ENCODE measurements around the gene AKAP7. TPM values are rescaled to one million over a fixed set of nuclear protein-coding genes. Genes with fewer than 3 reads are reported as not detected.

The AKAP7 gene
- total and polyA plus RNA-seq, 12 donors: 1.8 to 15.4 (median 8.7) TPM

DNA sequence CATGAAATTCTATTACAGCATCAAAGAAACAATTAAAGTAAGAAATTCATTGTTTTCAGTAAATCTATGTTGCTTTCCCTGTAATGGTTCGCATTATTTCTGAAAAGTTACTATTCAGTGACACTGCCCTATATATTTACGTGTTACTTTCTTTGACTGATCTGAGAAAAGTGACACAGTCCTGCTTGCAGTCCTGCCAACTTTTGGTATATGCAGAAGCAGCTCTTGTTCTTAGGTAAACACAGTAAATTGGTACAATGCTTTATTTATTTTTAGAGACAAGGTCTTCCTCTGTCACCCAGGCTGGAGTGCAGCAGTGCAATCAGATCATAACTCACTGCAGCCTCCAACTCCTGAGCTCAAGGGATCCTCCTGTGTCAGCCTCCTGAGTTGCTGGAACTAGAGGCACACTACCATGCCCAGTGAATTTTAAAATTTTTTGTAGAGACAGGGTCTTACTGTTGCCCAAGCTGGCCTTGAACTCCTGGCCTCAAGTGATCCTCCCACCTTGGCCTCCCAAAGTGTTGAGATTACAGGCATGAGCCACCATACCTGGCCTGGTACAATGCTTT, 151.3 kb downstream of the AKAP7 start:
- ATAC-seq (no peak), DNase-seq (no peak)
- Histone ChIP-seq H3K27ac (no peak overlapping the region), H3K4me3 (no peak overlapping the region), H3K4me1 (peaks cover 0 to 7% (median 4%) of the 10 kb centered on the region in 9 donors), H3K27me3 (no peaks in the 10 kb centered on the region), H3K9me3 (no peaks in the 10 kb centered on the region), H3K36me3 (peaks cover 0 to 12% (median 0%) of the 10 kb centered on the region in 9 donors)
- intact Hi-C loops (cut with DNase I): no loop called here
- WGBS, 2 donors: 96 to 97% methylated on average over 2 of the region's 2 CpGs
- TF ChIP-seq, protein P1, sequence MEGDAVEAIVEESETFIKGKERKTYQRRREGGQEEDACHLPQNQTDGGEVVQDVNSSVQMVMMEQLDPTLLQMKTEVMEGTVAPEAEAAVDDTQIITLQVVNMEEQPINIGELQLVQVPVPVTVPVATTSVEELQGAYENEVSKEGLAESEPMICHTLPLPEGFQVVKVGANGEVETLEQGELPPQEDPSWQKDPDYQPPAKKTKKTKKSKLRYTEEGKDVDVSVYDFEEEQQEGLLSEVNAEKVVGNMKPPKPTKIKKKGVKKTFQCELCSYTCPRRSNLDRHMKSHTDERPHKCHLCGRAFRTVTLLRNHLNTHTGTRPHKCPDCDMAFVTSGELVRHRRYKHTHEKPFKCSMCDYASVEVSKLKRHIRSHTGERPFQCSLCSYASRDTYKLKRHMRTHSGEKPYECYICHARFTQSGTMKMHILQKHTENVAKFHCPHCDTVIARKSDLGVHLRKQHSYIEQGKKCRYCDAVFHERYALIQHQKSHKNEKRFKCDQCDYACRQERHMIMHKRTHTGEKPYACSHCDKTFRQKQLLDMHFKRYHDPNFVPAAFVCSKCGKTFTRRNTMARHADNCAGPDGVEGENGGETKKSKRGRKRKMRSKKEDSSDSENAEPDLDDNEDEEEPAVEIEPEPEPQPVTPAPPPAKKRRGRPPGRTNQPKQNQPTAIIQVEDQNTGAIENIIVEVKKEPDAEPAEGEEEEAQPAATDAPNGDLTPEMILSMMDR (IDR thresholded peaks at IDR 0.05): no peak

DNA sequence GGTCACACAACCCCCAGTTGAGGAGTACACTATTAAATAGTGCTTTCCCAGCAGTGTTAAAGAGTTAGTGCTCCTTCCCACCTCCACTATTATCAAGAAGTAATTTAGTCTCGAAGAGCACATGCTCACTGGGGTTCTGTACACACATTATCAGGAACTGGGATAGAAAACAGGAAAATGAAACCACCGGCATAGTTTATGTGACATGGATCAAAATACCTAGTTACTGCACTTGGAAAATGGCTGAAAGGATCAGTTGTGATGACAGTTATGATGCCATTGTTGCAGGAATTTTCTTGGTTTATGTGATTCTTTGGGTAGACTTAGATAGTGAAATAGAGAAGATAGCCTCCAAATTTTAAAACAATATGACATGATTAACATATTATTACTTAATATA, 152.9 kb downstream of the AKAP7 start:
- Histone ChIP-seq H3K36me3 (peaks cover 0 to 5% (median 0%) of the 10 kb centered on the region in 9 donors), H3K9me3 (no peaks in the 10 kb centered on the region), H3K27me3 (no peaks in the 10 kb centered on the region), H3K4me1 (peaks cover 0 to 15% (median 9%) of the 10 kb centered on the region in 9 donors), H3K27ac (no peak overlapping the region), H3K4me3 (no peak overlapping the region)
- ATAC-seq: no peak
- intact Hi-C loops (cut with DNase I): no loop called here
- no peak for DNase-seq
- WGBS, 2 donors: 77 to 80% methylated on average over 2 of the region's 2 CpGs
- TF ChIP-seq, protein P1 (IDR thresholded peaks at IDR 0.05): no peak

DNA sequence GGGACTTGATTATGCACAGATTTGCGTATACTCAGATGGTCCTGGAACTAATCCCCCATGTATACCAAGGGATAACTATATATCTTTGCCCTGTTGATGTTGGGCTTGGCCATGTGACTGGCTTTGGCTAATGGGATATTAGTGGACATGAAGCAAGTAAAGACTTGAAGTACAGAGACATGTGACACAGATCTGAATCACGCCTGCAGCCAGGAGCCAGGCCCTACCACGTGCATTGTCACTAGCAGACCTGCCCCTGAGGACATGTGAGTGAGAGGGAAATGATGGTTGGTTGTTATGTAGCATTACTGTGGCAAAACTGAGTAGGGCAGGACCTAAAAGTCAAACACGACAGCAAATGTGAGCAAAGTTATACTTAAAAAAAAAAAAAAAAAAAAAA, 155.7 kb downstream of the AKAP7 start:
- no peak for DNase-seq
- WGBS, 2 donors: 99% methylated on average over 4 of the region's 4 CpGs
- H3K27me3 ChIP-seq: no peaks in the 10 kb centered on the region
- no peak overlapping the region for H3K4me3 ChIP-seq
- ATAC-seq: no peak
- no peaks in the 10 kb centered on the region for H3K9me3 ChIP-seq
- intact Hi-C loops (cut with DNase I): no loop called here
- no peaks in the 10 kb centered on the region for H3K36me3 ChIP-seq
- H3K27ac ChIP-seq: no peak overlapping the region
- TF ChIP-seq, protein P1 (IDR thresholded peaks at IDR 0.05): no peak
- H3K4me1 ChIP-seq: peaks cover 0 to 19% (median 11%) of the 10 kb centered on the region in 9 donors

DNA sequence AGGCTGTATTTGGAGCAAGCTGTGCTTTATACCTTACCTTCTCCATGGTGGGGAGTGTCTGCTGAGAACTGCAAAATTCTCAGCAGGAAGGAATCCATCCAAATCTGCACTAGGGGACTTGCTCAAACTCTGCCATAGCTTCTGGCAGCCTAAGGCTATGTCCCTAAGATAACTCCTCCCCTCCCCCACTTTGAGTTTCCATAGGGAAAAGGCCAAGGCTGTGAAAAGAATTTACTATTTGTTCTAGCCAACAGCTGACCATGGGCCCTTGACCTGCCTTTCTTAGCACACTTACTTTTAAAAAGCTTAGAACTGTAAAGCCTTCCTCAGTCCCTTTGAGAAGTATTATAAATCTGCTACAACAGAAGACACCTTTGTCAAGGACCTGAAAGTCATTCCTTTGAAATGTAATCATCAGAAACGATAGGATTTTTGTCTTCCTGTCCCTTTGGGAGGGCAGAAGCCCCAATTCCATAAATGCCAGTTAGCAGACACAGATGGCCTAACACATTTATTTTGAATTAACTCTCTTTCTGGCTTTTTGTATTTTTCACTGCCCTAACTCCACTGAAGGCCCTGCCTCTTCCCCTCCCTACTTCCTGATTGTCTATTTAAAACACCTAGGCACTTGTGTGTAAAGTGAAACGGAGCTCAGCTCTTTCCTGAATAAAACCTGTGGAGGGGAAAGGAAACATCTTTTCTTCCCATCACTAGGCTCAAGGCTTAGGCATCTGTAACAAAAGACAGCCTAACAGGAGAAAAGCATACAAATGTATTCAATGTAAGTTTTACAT, 157.1 kb downstream of the AKAP7 start:
- no peaks in the 10 kb centered on the region for H3K36me3 ChIP-seq
- intact Hi-C loops (cut with DNase I): no loop called here
- TF ChIP-seq, protein P1 (IDR thresholded peaks at IDR 0.05): no peak
- H3K27ac ChIP-seq: no peak overlapping the region
- no peak overlapping the region for H3K4me3 ChIP-seq
- WGBS, 2 donors: 38 to 39% methylated on average over 2 of the region's 2 CpGs
- H3K4me1 ChIP-seq: peaks cover 0 to 19% (median 11%) of the 10 kb centered on the region in 9 donors
- H3K27me3 ChIP-seq: no peaks in the 10 kb centered on the region
- H3K9me3 ChIP-seq: no peaks in the 10 kb centered on the region
- ATAC-seq (peak in 2 of 8 donors; percentile 42 to 43), DNase-seq (no peak)
